SW 1271 (cell line): Measurements from ENCODE around the gene TBC1D12.
"Not testable (repeated sequence)": the region's sequence is repeated elsewhere in the genome, so short reads cannot be mapped to it uniquely, and the experiment has no call there.

ENCODE experiments used
- DNase-seq, 2 experiments: peaks; one replicate each; lab custom pipeline; 2025; lab: John Stamatoyannopoulos, UW

Gene TBC1D12

DNA sequence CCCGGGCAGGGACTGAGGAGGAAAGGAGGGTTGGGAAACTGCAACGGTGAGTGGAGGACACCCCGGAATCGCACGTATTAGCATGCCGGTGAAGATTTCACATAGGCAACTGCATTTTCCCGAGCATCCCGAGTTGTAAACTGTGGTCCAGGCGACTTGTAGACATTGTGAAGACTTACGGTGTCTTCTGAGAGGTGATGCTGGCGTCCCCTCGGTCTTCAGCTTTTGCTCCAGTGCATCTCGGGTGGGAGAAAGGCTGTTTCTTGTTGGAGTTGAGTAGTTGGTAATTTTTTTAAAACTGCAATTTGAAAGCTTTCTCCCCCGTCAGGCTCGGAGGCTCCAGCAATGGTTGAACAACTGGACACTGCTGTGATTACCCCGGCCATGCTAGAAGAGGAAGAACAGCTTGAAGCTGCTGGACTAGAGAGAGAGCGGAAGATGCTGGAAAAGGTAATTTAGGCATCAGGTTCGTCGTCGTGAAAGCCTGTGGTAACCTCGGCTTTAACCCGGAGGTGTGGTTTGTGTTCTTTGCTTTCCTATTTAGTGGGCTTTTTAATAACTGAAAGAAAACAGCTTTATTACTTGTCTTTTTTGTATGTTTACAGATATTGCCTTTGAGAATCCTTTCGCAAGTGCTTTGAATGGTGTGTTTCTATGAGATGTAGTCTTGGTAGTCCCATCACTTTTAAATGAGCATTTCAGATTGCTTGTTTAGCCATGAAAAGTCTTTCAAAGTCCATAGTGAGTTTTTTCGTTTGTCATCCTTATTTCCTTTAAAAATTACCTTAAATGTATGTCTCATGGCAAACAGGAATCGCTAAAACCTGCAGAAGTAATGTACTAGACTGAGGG lies 143.9 kb downstream of the TBC1D12 start:
- DNase-seq, result peak in 1 of 2 experiments; percentile 15

DNA sequence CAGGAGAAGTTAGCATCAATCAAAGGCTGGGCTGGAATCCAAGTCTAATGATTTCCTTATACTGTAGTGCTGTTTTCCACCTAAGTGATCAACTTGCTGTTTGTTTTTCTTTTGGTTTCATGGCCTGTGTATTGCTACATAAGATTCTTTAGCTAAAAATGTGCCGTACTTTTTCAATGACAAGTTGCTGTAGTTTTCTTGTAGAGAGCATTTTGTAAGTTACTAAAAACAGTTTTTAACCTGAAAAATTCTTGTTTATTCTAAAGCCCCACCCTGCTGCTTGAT lies 144.5 kb downstream of the TBC1D12 start:
- DNase-seq, result peak in 1 of 2 experiments; percentile 9

DNA sequence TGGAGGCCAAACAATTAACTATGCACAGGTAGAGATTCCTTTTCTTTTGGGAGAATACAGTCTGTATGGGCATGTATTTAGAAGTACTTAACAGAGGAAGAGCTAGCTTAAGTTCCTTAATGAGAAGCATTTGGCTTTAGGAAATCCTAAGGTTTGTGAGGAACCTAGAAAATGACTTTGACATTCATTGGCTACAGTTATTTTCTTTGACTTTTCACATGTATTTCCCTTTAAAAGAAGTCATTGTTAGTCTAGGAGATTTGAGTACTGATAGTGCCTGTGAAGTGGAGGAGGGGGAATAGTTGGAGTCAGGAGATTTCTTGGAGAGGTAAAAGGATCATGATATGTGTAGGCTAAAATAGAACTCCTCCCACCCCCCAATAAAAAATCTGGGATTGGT lies 146.9 kb downstream of the TBC1D12 start:
- DNase-seq, result no peak

DNA sequence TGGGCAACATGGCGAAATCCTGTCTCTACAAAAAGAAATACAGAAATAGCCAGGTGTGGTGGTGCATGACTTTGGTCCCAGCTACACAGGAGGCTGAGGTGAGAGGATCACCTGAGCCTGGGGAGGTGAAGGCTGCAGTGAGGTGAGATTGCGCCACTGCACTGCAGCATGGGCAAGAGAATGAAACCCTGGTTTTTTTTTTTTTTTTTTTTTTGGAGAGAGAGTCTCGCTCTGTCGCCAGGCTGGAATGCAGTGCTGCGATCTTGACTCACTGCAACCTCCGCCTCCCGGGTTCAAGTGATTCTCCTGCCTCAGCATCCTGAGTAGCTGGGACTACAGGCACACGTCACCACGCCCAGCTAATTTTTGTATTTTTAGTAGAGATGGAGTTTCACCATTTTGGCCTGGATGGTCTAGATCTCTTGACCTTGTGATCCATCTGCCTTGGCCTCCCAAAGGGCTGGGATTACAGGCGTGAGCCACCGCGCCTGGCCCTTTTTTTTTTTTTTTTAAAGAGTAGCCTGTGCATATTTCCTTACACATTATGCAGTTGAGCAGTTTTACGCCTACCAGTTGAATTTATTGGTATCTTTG lies 165.5 kb downstream of the TBC1D12 start:
- DNase-seq, result not testable (repeated sequence)

- DNase-seq, result no peak
Measured at GRCh38 chr10:94571081-94571480, 168.7 kb downstream of the TBC1D12 start.

DNA sequence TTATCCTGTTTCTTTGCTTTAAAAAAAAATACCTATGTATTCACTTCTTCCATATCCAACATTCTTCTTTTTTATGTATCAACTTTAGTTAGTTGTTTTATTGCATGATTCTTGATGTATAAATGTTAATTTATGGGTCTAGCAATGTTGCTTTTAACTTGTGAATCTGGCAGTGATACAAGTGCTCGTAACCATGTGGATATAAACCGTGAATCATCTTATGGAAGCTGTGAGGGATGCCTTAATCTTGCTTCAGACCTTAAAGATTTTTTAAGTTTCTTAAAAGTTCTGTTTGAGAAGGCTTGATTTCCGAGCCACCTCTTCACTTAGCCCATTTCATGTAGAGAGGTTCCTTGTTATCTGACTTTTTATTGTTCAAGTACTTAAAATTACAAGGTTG lies 169.2 kb downstream of the TBC1D12 start:
- no peak for DNase-seq

DNA sequence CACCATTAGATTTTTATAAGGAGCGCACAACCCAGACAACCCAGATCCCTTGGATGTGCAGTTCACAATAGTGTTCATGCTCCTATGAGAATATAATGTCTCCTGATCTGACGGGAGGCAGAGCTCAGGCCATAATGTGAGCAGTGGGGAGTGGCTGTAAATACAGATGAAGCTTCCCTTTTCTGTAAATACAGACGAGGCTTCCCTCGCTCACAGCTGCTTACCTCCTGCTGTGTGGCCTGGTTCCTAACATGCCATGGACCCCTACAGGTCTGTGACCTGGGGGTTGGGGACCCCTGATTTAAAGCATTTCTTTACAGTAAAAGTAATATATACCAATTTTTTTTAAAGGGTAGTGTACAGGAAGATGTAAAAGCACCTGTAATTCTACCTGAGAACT lies 176.4 kb downstream of the TBC1D12 start:
- DNase-seq, result no peak

DNA sequence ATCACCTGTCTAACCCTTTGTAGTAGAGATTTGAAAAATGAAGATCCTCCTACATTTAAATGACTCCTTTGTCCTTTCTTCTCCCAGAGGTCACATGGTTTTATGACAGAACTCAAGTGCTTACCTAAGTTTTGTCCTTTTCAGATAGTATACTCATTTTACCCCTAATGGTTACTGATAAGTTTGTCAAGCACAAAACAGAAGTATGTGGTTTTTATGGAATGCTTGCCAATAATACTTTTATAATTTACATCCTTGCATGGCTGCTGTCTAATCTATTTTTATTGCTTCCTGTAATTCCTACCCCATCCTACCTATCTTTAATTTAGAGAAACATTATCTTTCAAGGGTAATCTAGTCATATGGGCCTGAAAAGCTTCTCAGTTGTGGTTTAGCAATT lies 180.8 kb downstream of the TBC1D12 start:
- DNase-seq, result no peak
